WTC11 (cell line): Measurements from ENCODE around the gene LOXL3. TPM values are rescaled to one million over a fixed set of nuclear protein-coding genes. Genes with fewer than 3 reads are reported as not detected.

ENCODE experiments used
- ATAC-seq: fragments of 200-7000 bp; cut with Tn5 transposase; 2 replicates; pipeline ENCODE4 v1.10.0; 2021; ENCODE audit warnings: mild to moderate bottlenecking, moderate library complexity
- CTCF ChIA-PET: fragments of 300-600 bp; sonication (Branson Sonifier 250); formaldehyde crosslinking; loops from one replicate; lab custom pipeline; 2021; ENCODE audit warnings: antibody characterized with exemption; lab: Charles Lee
- POLR2A ChIA-PET: fragments of 350-600 bp; sonication (Branson Sonifier 250); formaldehyde crosslinking; loops from one replicate; lab custom pipeline; 2021; ENCODE audit warnings: antibody characterized with exemption; lab: Charles Lee
- DNase-seq: peaks from one replicate; pipeline ENCODE4 v3.0.0; 2021; ENCODE audit warnings: low spot score
- H3K27ac Mint-ChIP-seq: 2 replicates; pipeline ENCODE4 v1.8.0; 2021; ENCODE audit warnings: mixed read lengths
- H3K27me3 Mint-ChIP-seq: 2 replicates; pipeline ENCODE4 v1.8.0; 2021; ENCODE audit warnings: low read depth, mild to moderate bottlenecking, moderate library complexity, mixed read lengths
- H3K36me3 Mint-ChIP-seq: 2 replicates; pipeline ENCODE4 v1.8.0; 2021; ENCODE audit warnings: mixed read lengths
- H3K4me1 Mint-ChIP-seq: 2 replicates; pipeline ENCODE4 v1.8.0; 2022; ENCODE audit warnings: mixed read lengths
- H3K4me3 Mint-ChIP-seq: 2 replicates; pipeline ENCODE4 v1.8.0; 2021; ENCODE audit warnings: mild to moderate bottlenecking, moderate library complexity, mixed read lengths
- H3K9me3 Mint-ChIP-seq: 2 replicates; pipeline ENCODE4 v1.8.0; 2021; ENCODE audit warnings: mixed read lengths
- AFF4 ChIP-seq: sonication (generic); formaldehyde crosslinking; IDR thresholded peaks from 2 replicates; pipeline ENCODE4 v1.8.1; 2023; ENCODE audit warnings: mild to moderate bottlenecking, missing genetic modification reagents, borderline replicate concordance
- ATF3 ChIP-seq: sonication (generic); formaldehyde crosslinking; conservative IDR thresholded peaks from 2 replicates; pipeline ENCODE4 v1.8.1; 2022; ENCODE audit warnings: mild to moderate bottlenecking, missing genetic modification reagents
- CREB1 ChIP-seq: sonication (generic); formaldehyde crosslinking; IDR thresholded peaks from 2 replicates; pipeline ENCODE4 v1.8.0; 2023; ENCODE audit warnings: mild to moderate bottlenecking, missing genetic modification reagents
- CTCF ChIP-seq: fragments of 200-600 bp; IDR thresholded peaks from 2 replicates; pipeline ENCODE4 v1.8.0; 2022; ENCODE audit warnings: antibody characterized with exemption
- E2F1 ChIP-seq: sonication (generic); formaldehyde crosslinking; IDR thresholded peaks from 2 replicates; pipeline ENCODE4 v1.8.0; 2022; ENCODE audit warnings: mild to moderate bottlenecking, missing genetic modification reagents
- ERG ChIP-seq: fragments of 250-450 bp; sonication (Bioruptor Pico); IDR thresholded peaks from 2 replicates; pipeline ENCODE4 v1.8.0; 2021; ENCODE audit warnings: mild to moderate bottlenecking
- ESRRA ChIP-seq: sonication (generic); formaldehyde crosslinking; IDR thresholded peaks from 2 replicates; pipeline ENCODE4 v1.8.1; 2022; ENCODE audit warnings: mild to moderate bottlenecking, missing genetic modification reagents, borderline replicate concordance
- FOXJ3 ChIP-seq: sonication (generic); formaldehyde crosslinking; IDR thresholded peaks from 2 replicates; pipeline ENCODE4 v1.9.0; 2021; ENCODE audit warnings: missing genetic modification reagents, mild to moderate bottlenecking, borderline replicate concordance
- FOXP4 ChIP-seq: sonication (generic); formaldehyde crosslinking; IDR thresholded peaks from 2 replicates; pipeline ENCODE4 v1.8.0; 2022; ENCODE audit warnings: mild to moderate bottlenecking, missing genetic modification reagents
- GRHL2 ChIP-seq: fragments of 250-450 bp; sonication (Bioruptor Pico); IDR thresholded peaks from 2 replicates; pipeline ENCODE4 v1.8.0; 2022; ENCODE audit warnings: mild to moderate bottlenecking, moderate library complexity; ENCODE audit not compliant: insufficient replicate concordance, severe bottlenecking
- IRF1 ChIP-seq: sonication (generic); formaldehyde crosslinking; IDR thresholded peaks from 2 replicates; pipeline ENCODE4 v1.8.0; 2023; ENCODE audit warnings: missing genetic modification reagents
- KAT7 ChIP-seq: sonication (generic); formaldehyde crosslinking; IDR thresholded peaks from 2 replicates; pipeline ENCODE4 v1.8.1; 2023; ENCODE audit warnings: missing genetic modification reagents, mild to moderate bottlenecking, borderline replicate concordance
- MYBL2 ChIP-seq: sonication (generic); formaldehyde crosslinking; IDR thresholded peaks from 2 replicates; pipeline ENCODE4 v1.8.1; 2023; ENCODE audit warnings: mild to moderate bottlenecking, moderate library complexity, missing genetic modification reagents
- NFE2L1 ChIP-seq: sonication (generic); formaldehyde crosslinking; IDR thresholded peaks from 2 replicates; pipeline ENCODE4 v1.8.1; 2023; ENCODE audit warnings: missing genetic modification reagents
- SOX15 ChIP-seq: fragments of 250-450 bp; sonication (Bioruptor Pico); IDR thresholded peaks from 2 replicates; pipeline ENCODE4 v1.9.0; 2021; ENCODE audit warnings: mild to moderate bottlenecking
- SP1 ChIP-seq: sonication (generic); formaldehyde crosslinking; conservative IDR thresholded peaks from 2 replicates; pipeline ENCODE4 v1.8.1; 2022; ENCODE audit warnings: missing genetic modification reagents
- TCF7 ChIP-seq: sonication (generic); formaldehyde crosslinking; IDR thresholded peaks from 2 replicates; pipeline ENCODE4 v1.8.0; 2022; ENCODE audit warnings: mild to moderate bottlenecking, low read depth, missing genetic modification reagents, moderate library complexity
- TEAD1 ChIP-seq: sonication (generic); formaldehyde crosslinking; IDR thresholded peaks from 2 replicates; pipeline ENCODE4 v1.8.0; 2022; ENCODE audit warnings: mild to moderate bottlenecking, missing genetic modification reagents
- TEAD4 ChIP-seq: sonication (generic); formaldehyde crosslinking; IDR thresholded peaks from 2 replicates; pipeline ENCODE4 v1.8.0; 2022; ENCODE audit warnings: mild to moderate bottlenecking, missing genetic modification reagents
- ZNF232 ChIP-seq: sonication (generic); formaldehyde crosslinking; IDR thresholded peaks from 2 replicates; pipeline ENCODE4 v1.8.0; 2022; ENCODE audit warnings: mild to moderate bottlenecking, missing genetic modification reagents
- ZNF512 ChIP-seq: sonication (generic); formaldehyde crosslinking; IDR thresholded peaks from 2 replicates; pipeline ENCODE4 v1.8.1; 2022; ENCODE audit warnings: missing genetic modification reagents, borderline replicate concordance
- total RNA-seq: library from RNA; stranded (reverse); gene quantifications from 3 replicates; pipeline ENCODE4 v1.2.3, GENCODE V29; 2021

LOXL3 gene
- total RNA-seq, 1 experiment from 2014 or later: 21.1 TPM

- TF ChIP-seq ERG (CRISPR knock-in tag): no peak
- TF ChIP-seq NFE2L1 (CRISPR knock-in tag): no peak
- TF ChIP-seq KAT7 (CRISPR knock-in tag): no peak
- no peak for TF ChIP-seq ESRRA (CRISPR knock-in tag)
- no peak for TF ChIP-seq TCF7 (CRISPR knock-in tag)
- no peak for TF ChIP-seq ZNF512 (CRISPR knock-in tag)
- no peak for TF ChIP-seq ZNF232 (CRISPR knock-in tag)
- no peak for TF ChIP-seq MYBL2 (CRISPR knock-in tag)
- no peak for TF ChIP-seq SP1 (CRISPR knock-in tag)
Observed at GRCh38 chr2:74536166-74536950, 17.4 kb downstream of the LOXL3 start (continued).

GRCh38 chr2:74535440-74535965 is 18.2 kb downstream of the LOXL3 start:
- TF ChIP-seq ESRRA (CRISPR knock-in tag): no peak
- no peak for TF ChIP-seq TEAD4 (CRISPR knock-in tag)
- no peak for TF ChIP-seq ATF3 (CRISPR knock-in tag)
- TF ChIP-seq GRHL2 (CRISPR knock-in tag): no peak
- TF ChIP-seq FOXJ3 (CRISPR knock-in tag): no peak
- TF ChIP-seq MYBL2 (CRISPR knock-in tag): no peak
- TF ChIP-seq TEAD1 (CRISPR knock-in tag): no peak
- no peak for TF ChIP-seq CTCF
- no peak for TF ChIP-seq IRF1 (CRISPR knock-in tag)
- TF ChIP-seq SOX15: no peak
- TF ChIP-seq CREB1 (CRISPR knock-in tag): no peak
- TF ChIP-seq AFF4 (CRISPR knock-in tag): no peak
- TF ChIP-seq FOXP4 (CRISPR knock-in tag): no peak
- TF ChIP-seq ZNF232 (CRISPR knock-in tag): no peak
- no peak for TF ChIP-seq E2F1 (CRISPR knock-in tag)
- TF ChIP-seq TCF7 (CRISPR knock-in tag): no peak
- ATAC-seq (no peak), DNase-seq (no peak)
- Mint-ChIP-seq H3K9me3 (no peaks in the 10 kb centered on the region), H3K4me3 (no peak overlapping the region), H3K4me1 (peaks cover 11% of the 10 kb centered on the region), H3K27ac (no peak overlapping the region), H3K27me3 (0 out of 2 replicates have a peak, but pooled peaks cover 3% of the 10 kb centered on the region), H3K36me3 (peaks cover 16% of the 10 kb centered on the region)
- ChIA-PET CTCF (interaction anchor here (1.6 kb wide), 1 partner anchor 9 kb away, joined by 5 read pairs; the partner anchor contains the start of gene DQX1), POLR2A (no interaction called here)
